GM21786 (cell line): ENCODE results near the gene ACOT6.
"Not testable (repeated sequence)": the region's sequence is repeated elsewhere in the genome, so short reads cannot be mapped to it uniquely, and the experiment has no call there.

ENCODE experiments used
- ATAC-seq: cut with Tn5 transposase; IDR thresholded peaks from one replicate; pipeline ENCODE4 v1.9.1; 2021; ENCODE audit not compliant: unreplicated experiment

The ACOT6 gene

DNA sequence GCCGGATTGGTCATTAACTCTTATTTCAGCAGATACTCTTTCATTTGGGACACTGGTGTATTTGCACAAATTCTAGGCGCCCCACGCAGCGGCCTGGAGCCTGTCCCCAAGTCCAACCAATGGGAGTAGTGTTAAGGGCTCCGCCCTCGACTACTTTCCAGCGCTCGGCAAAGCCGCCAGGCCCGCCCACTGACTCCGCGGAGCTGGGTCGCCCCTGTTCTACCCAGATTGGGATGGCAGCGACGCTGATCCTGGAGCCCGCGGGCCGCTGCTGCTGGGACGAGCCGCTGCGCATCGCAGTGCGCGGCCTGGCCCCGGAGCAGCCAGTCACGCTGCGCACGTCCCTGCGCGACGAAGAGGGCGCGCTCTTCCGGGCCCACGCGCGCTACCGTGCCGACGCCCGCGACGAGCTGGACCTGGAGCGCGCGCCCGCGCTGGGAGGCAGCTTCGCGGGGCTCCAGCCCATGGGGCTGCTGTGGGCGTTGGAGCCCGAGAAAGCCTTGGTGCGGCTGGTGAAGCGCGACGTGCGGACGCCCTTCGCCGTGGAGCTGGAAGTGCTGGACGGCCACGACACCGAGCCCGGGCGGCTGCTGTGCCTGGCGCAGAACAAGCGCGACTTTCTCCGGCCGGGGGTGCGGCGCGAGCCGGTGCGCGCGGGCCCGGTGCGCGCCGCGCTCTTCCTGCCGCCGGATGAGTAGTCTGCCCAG is at the start of gene ACOT6:
Gene ACOT6, plus strand, starts transcription at position 179 of the 707 bp plus-strand sequence. Its CDS starts 55 bp downstream, at position 234.
- peak; percentile 79 for ATAC-seq

DNA sequence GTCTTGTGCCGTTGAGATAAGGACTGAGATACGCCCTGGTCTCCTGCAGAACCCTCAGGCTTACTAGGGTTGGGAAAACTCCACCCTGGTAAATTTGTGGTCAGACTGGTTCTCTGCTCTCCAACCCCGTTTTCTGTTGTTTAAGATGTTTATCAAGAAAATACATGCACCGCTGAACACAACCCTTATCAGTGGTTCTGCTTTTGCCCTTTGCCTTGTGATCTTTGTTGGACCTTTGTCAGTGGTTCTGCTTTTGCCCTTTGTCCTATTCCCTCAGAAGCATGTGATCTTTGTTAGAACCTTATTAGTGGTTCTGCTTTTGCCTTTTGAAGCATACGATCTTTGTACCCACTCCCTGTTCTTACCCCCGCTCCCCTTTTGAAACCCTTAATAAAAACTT is 49.6 kb upstream of the ACOT6 start:
- ATAC-seq = not testable (repeated sequence)

GRCh38 chr14:73566431-73566830 is 45.9 kb upstream of the ACOT6 start:
- ATAC-seq = not testable (repeated sequence)

GRCh38 chr14:73566935-73567334 is 45.4 kb upstream of the ACOT6 start:
- ATAC-seq = not testable (repeated sequence)

DNA sequence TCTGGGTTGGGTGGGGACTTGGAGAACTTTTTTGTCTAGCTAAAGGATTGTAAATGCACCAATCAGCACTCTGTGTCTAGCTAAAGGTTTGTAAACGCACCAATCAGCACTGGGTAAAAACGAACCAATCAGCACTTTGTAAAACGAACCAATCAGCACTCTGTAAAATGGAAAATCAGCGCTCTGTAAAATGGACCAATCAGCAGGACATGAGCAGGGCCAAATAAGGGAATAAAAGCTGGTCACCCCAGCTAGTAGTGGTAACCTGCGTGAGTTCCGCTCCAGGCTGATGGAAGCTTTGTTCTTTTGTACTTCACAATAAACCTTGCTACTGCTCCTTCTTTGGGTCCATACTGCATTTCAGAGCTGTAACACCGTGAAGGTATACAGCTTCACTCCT is 45.0 kb upstream of the ACOT6 start:
- ATAC-seq = no peak

- ATAC-seq = no peak
These were observed 44.1 kb upstream of the ACOT6 start for GRCh38 chr14:73567951-73568885.

GRCh38 chr14:73568886-73569184 is 43.5 kb upstream of the ACOT6 start:
- not testable (repeated sequence) for ATAC-seq

DNA sequence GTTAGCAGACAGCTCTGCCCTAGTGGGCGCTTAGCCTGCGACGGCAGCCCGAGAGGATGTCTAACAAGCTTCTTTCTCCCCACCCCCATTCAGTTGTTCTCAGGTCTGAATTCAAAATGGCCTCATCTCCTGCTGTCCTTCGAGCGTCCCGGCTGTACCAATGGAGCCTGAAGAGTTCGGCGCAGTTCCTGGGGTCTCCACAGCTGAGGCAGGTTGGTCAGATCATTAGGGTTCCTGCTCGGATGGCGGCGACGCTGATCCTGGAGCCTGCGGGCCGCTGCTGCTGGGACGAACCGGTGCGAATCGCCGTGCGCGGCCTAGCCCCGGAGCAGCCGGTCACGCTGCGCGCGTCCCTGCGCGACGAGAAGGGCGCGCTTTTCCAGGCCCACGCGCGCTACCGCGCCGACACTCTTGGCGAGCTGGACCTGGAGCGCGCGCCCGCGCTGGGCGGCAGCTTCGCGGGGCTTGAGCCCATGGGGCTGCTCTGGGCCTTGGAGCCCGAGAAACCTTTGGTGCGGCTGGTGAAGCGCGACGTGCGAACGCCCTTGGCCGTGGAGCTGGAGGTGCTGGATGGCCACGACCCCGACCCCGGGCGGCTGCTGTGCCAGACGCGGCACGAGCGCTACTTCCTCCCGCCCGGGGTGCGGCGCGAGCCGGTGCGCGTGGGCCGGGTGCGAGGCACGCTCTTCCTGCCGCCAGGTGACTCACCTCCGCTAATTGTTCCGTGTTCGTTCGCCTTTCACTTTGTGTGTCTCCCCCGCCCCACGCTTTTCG is 42.9 kb upstream of the ACOT6 start, which contains the start of gene ACOT2:
Gene ACOT2, plus strand, starts transcription at position 29 of the 774 bp plus-strand sequence. Its CDS starts 28 bp downstream, at position 57.
- ATAC-seq = peak; percentile 67

DNA sequence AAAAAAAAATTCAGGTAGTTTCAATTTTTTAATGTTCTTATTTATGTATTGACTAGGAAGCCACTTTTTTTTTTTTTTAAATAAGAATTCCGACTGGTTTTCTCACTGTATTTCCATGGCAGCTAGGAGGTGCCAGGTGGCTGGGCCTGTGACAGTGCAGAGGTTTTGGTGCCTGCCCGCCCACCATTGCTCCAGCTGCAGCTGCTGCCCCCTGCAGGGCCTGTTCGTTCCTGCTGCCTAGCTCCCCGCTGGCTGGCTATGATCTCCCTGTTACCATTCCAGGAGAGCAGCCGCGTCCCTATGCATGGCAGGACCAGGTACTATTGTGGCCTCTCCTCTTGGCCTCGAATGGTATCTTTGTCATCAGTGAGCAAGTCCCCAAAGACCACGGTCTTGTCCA is 41.4 kb upstream of the ACOT6 start:
- peak; percentile 52 for ATAC-seq

DNA sequence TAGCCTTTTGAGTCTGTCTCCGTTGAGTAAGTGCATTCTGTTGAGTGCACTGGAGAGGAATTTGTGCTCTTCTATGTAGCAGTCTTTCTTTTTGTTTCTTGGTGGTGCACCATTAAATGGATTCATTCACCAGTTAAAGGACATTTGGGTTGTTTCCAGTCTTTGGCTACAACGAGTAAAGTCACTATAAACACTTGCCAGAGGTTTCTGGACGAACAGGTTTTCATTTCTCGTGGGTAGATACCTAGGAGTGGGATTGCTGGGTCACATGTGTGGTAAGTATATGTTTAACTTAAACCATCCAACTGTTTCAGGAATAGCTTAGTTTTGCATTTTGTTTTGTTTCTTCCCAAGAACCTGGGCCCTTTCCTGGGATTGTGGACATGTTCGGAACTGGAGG is 39.3 kb upstream of the ACOT6 start:
- not testable (repeated sequence) for ATAC-seq

DNA sequence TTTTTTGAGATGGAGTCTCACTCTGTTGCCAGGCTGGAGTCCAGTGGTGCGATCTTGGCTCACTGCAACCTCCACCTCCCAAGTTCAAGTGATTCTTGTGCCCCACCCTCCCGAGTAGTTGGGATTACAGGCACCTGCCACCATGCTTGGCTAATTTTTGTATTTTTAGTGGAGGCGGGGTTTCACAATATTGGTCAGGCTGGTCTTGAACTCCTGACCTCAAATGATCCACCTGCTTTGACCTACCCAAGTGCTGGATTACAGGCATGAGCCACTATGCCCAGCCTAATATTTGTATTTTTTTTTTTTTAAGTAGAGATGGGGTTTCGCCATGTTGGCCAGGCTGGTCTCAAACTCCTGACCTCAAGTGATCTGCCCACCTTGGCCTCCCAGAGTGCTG is 38.6 kb upstream of the ACOT6 start:
- not testable (repeated sequence) for ATAC-seq

DNA sequence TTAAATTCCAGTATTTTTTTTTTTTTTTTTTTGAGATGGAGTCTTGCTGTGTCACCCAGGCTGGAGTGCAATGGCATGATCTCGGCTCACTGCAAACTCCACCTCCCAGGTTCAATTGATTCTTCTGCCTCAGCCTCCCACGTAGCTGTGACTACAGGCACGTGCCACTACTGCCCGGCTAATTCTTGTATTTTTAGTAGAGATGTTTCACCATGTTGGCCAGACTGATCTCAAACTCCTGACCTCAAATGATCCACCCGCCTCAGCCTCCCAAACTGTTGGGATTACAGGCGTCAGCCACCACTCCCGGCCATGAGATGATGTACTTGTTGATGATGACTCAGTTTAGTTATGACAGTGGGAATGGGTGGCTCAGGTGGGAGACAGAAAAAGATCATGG is 38.1 kb upstream of the ACOT6 start:
- not testable (repeated sequence) for ATAC-seq

DNA sequence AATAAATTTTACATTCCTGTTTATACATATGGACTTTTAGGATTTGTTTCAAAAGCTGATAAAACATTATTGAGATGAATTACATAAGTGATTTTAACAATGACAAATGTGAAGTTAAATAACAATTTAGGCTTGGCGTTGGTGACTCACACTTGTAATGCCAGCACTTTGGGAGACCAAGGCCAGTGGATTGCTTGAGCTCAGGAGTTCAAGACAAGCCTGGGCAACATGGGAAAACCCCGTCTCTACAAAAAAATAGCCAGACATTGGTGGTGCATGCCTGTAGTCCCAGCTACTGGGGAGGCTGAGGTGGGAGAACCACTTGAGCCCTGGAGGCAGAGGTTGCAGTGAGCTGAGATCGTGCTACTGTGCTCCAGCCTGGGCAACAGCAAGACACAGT is 35.9 kb upstream of the ACOT6 start:
- no peak for ATAC-seq

DNA sequence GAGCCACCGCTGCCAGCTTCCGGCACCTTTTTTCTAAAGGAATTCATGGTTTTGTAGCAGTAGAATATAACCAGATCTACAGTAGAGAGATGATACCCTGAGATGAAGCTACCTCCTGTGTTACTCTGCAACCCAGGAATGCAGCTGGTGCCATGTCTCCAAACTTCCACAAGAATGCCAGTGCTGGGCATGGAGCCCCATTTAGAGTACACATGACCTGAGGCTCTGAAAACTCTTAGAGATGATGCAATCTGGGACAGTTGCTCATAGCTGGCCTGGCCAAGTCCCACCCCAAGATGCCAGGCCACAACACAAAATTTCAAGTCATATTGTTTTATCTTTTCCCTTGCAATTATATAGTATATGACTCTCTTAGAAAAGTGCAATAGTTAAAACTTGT is 35.1 kb upstream of the ACOT6 start:
- ATAC-seq = not testable (repeated sequence)

- ATAC-seq = peak; percentile 53
These were observed 30.0 kb upstream of the ACOT6 start for GRCh38 chr14:73582102-73582979.

DNA sequence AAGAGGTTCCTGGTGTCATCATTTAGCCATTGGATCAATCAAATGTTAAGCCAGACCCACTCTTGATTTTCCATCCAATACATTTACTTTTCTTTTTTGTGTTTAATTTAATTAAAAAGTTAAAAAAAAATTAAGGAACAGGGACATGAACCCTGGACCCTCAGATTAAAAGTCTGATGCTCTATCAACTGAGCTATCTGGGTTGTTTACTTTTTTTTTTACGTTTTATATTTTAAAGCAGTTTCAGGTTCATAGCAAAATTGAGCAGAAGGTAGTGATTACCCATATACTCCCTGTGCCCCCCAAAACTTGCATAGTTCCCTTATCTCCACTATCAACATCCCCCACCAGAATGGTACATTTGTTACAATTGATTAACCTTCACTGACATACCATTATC is 23.6 kb upstream of the ACOT6 start:
- ATAC-seq = no peak

- no peak for ATAC-seq
These were observed 23.2 kb upstream of the ACOT6 start for GRCh38 chr14:73589116-73589515.

DNA sequence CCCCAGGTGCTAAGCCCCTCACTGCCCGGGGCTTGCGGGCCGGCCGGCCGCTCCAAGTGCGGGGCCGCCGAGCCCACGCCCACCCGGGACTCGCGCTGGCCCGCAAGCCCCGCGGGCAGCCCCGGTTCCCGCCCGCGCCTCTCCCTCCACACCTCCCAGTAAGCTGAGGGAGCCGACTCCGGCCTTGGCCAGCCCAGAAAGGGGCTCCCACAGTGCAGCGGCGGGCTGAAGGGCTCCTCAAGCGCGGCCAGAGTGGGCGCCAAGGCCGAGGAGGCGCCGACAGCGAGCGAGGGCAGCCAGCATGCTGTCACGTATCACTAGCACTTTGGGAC is 21.7 kb upstream of the ACOT6 start:
- ATAC-seq = not testable (repeated sequence)

- no peak for ATAC-seq
These were observed 20.4 kb upstream of the ACOT6 start, which contains the start of gene ACOT4 for GRCh38 chr14:73591690-73592449. Gene ACOT4, plus strand, starts transcription at chr14:73591873. Its CDS starts 87 bp downstream, at chr14:73591960.

DNA sequence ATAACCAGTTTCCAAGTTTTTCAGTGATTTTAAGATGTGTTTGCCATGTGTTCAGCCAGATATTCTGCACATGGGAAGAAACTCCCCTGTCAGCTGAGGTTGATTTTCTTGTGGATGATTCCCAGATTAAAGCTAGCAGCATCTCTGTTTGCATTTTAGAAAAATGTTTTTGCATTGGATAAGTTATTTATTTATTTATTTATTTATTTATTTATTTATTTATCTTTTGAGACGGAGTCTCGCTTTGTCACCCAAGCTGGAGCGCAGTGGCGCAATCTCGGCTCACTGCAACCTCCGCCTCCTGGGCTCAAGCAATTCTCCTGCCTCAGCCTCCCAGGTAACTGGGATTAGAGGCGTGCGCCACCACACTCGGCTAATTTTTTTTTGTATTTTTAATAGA is 17.8 kb upstream of the ACOT6 start:
- ATAC-seq = no peak
